GM19468 (cell line): Measurements from ENCODE around the gene SLC25A44.

Source experiments
- ATAC-seq: cut with Tn5 transposase; IDR thresholded peaks from one replicate; pipeline ENCODE4 v1.9.1; 2021; ENCODE audit warnings: mild to moderate bottlenecking, moderate library complexity, moderate number of reproducible peaks; ENCODE audit not compliant: unreplicated experiment; ENCODE audit errors: extremely low read depth

Gene SLC25A44

GRCh38 chr1:156259805-156260204, 65.9 kb downstream of the SLC25A44 start:
- no peak for ATAC-seq

GRCh38 chr1:156260896-156261295, 67.0 kb downstream of the SLC25A44 start:
- ATAC-seq, result no peak
